Measurements from ENCODE around the gene CSTF3. TPM values are rescaled to one million over a fixed set of nuclear protein-coding genes. Genes with fewer than 3 reads are reported as not detected.
"Not testable (repeated sequence)": the region's sequence is repeated elsewhere in the genome, so short reads cannot be mapped to it uniquely, and the experiment has no call there.

The CSTF3 gene
- total RNA-seq, 1 experiment from 2014 or later: 45.6 TPM

GRCh38 chr11:33055375-33055774, 105.9 kb downstream of the CSTF3 start:
- Mint-ChIP-seq H3K4me3 (ENCODE audit: unreplicated experiment) (no peak overlapping the region), H3K4me1 (ENCODE audit: low read depth, unreplicated experiment) (peaks cover 13% of the 10 kb centered on the region), H3K27ac (ENCODE audit: unreplicated experiment) (no peak overlapping the region), H3K9me3 (ENCODE audit: unreplicated experiment) (no peaks in the 10 kb centered on the region), H3K36me3 (ENCODE audit: insufficient read depth, unreplicated experiment) (peaks cover 36% of the 10 kb centered on the region), H3K27me3 (ENCODE audit: insufficient read depth, unreplicated experiment) (no peaks in the 10 kb centered on the region)
- intact Hi-C loops (cut with micrococcal nuclease; ENCODE audit: unreplicated experiment): no loop called here
- Histone ChIP-seq H3K27me3 (replicated peaks; ENCODE audit: control insufficient read depth, insufficient read depth, low read length) (no peaks in the 10 kb centered on the region), H3K36me3 (ENCODE audit: control insufficient read depth, insufficient read depth, low read length) (peaks cover 3% of the 10 kb centered on the region; the same call in 1 of the 2 replicates), H3K9me3 (no peaks in the 10 kb centered on the region), H3K4me1 (peaks cover 28% of the 10 kb centered on the region), H3K4me3 (ENCODE audit: low read depth, low read length) (no peak overlapping the region)
- POLR2A ChIA-PET: no interaction called here
- no peak for TF ChIP-seq CTCF (IDR thresholded peaks at IDR 0.05; ENCODE audit: insufficient read depth in 1 of 2, low read depth in 1 of 2, low read length in 1 of 2, severe bottlenecking in 1 of 2, unreplicated experiment in 1 of 2)
- CTCF ChIA-PET: no interaction called here
- BruUV-seq (replicated peaks): no TSS peak
- no peak for DNase-seq

- Mint-ChIP-seq H3K4me1 (ENCODE audit: low read depth, unreplicated experiment) (peaks cover 17% of the 10 kb centered on the region), H3K27me3 (ENCODE audit: insufficient read depth, unreplicated experiment) (no peaks in the 10 kb centered on the region), H3K9me3 (ENCODE audit: unreplicated experiment) (no peaks in the 10 kb centered on the region), H3K27ac (ENCODE audit: unreplicated experiment) (no peak overlapping the region), H3K4me3 (ENCODE audit: unreplicated experiment) (no peak overlapping the region), H3K36me3 (ENCODE audit: insufficient read depth, unreplicated experiment) (peaks cover 33% of the 10 kb centered on the region)
- ChIA-PET POLR2A (interaction anchor here (0.7 kb wide), 1 partner anchor 9 kb away, joined by 3 read pairs; no protein-coding TSS in a partner anchor), CTCF (interaction anchor here (1.2 kb wide), 1 partner anchor 9 kb away, joined by 4 read pairs; no protein-coding TSS in a partner anchor)
- no peaks in the 10 kb centered on the region for H3K36me3 ChIP-seq (ENCODE audit: control insufficient read depth, insufficient read depth, low read length)
- intact Hi-C loops (cut with micrococcal nuclease; ENCODE audit: unreplicated experiment): no loop called here
- H3K4me3 ChIP-seq (ENCODE audit: low read depth, low read length): no peak overlapping the region
- DNase-seq: no peak
- BruUV-seq (replicated peaks): no TSS peak
- H3K9me3 ChIP-seq: no peaks in the 10 kb centered on the region
- peaks cover 28% of the 10 kb centered on the region for H3K4me1 ChIP-seq
- TF ChIP-seq CTCF (IDR thresholded peaks at IDR 0.05; ENCODE audit: insufficient read depth in 1 of 2, low read depth in 1 of 2, low read length in 1 of 2, severe bottlenecking in 1 of 2, unreplicated experiment in 1 of 2): no peak
- H3K27me3 ChIP-seq (replicated peaks; ENCODE audit: control insufficient read depth, insufficient read depth, low read length): no peaks in the 10 kb centered on the region
Observed at GRCh38 chr11:33052231-33052630, 109.0 kb downstream of the CSTF3 start.

DNA sequence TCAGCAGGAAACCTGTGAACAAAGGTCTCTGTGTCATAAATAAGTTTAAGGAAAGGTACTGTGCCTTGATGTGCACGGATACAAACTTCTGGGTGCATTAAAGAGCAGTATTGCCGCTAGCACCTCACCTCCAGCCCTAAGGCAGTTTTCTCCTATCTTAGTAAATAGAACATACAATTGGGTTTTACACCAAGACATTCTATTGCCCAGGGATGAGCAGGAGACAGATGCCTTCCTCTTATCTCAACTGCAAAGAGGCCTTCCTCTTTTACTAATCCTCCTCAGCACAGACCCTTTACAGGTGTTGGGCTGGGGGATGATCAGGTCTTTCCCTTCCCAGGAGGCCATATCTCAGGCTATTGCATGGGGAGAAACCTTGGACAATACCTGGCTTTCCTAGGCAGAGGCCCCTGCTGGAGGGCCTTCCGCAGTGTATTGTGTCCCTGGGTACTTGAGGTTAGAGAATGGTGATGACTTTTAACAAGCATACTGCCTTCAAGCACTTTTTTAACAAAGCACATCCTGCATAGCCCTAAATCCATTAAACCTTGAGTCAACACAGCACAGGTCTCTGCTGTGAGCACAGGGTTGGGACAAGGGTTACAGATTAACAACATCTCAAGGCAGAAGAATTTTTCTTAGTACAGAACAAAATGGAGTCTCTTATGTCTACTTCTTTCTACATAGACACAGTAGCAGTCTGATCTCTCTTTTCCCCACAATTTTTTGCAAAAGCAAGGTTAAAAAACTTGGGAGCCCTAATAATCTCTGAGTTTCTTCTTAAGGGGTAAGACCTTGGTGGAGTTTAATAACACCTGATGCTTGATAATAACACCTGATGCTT, 111.5 kb downstream of the CSTF3 start:
- peaks cover 37% of the 10 kb centered on the region for H3K4me1 ChIP-seq
- CTCF ChIA-PET; H3K9me3 ChIP-seq; H3K27me3 ChIP-seq (replicated peaks; ENCODE audit: control insufficient read depth, insufficient read depth, low read length); H3K4me3 ChIP-seq (ENCODE audit: low read depth, low read length); H3K9me3 Mint-ChIP-seq (ENCODE audit: unreplicated experiment); H3K36me3 ChIP-seq (ENCODE audit: control insufficient read depth, insufficient read depth, low read length); POLR2A ChIA-PET; H3K27me3 Mint-ChIP-seq (ENCODE audit: insufficient read depth, unreplicated experiment); BruUV-seq (replicated peaks): not testable (repeated sequence)
- intact Hi-C loops (cut with micrococcal nuclease; ENCODE audit: unreplicated experiment): loop anchor here (1.0 kb wide), 3 partner anchors 10 to 34 kb away; partner anchors contain the start of genes DEPDC7 and TCP11L1
- H3K4me1 Mint-ChIP-seq (ENCODE audit: low read depth, unreplicated experiment): peaks cover 12% of the 10 kb centered on the region
- peaks cover 34% of the 10 kb centered on the region for H3K36me3 Mint-ChIP-seq (ENCODE audit: insufficient read depth, unreplicated experiment)
- peak; percentile 85 to 89 for DNase-seq
- peak overlapping the region; percentile 53 for H3K27ac Mint-ChIP-seq (ENCODE audit: unreplicated experiment)
- H3K4me3 Mint-ChIP-seq (ENCODE audit: unreplicated experiment): peak overlapping the region; percentile 43

DNA sequence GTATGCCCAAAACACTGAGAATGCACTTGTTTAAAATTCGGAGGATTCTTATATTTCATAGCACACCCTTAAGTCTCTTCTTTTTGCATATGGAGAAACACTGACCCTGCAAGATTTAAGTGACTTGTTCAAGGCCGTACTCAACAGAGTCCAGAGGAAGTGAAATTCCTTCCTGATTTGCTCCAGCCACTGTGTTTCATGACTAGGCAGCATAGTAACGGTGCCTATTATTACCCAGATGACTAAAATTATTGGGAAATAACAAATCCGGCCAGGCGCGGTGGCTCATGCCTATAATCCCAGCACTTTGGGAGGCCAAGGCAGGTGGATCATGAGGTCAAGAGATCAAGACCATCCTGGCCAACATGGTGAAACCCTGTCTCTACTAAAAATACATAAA, 112.6 kb downstream of the CSTF3 start:
- Mint-ChIP-seq H3K36me3 (ENCODE audit: insufficient read depth, unreplicated experiment) (peaks cover 42% of the 10 kb centered on the region), H3K4me1 (ENCODE audit: low read depth, unreplicated experiment) (peaks cover 12% of the 10 kb centered on the region), H3K27ac (ENCODE audit: unreplicated experiment) (peak overlapping the region; percentile 53)
- H3K9me3 ChIP-seq; DNase-seq; H3K36me3 ChIP-seq (ENCODE audit: control insufficient read depth, insufficient read depth, low read length); H3K27me3 ChIP-seq (replicated peaks; ENCODE audit: control insufficient read depth, insufficient read depth, low read length); H3K27me3 Mint-ChIP-seq (ENCODE audit: insufficient read depth, unreplicated experiment); POLR2A ChIA-PET; BruUV-seq (replicated peaks); H3K9me3 Mint-ChIP-seq (ENCODE audit: unreplicated experiment); CTCF ChIA-PET; H3K4me3 Mint-ChIP-seq (ENCODE audit: unreplicated experiment); H3K4me3 ChIP-seq (ENCODE audit: low read depth, low read length): not testable (repeated sequence)
- intact Hi-C loops (cut with micrococcal nuclease; ENCODE audit: unreplicated experiment): loop anchor here (1.0 kb wide), 2 partner anchors 9 to 13 kb away; partner anchors contain the start of gene TCP11L1
- H3K4me1 ChIP-seq: peaks cover 37% of the 10 kb centered on the region
